ENCODE data around the gene CARD6.
"Not testable (repeated sequence)": the region's sequence is repeated elsewhere in the genome, so short reads cannot be mapped to it uniquely, and the experiment has no call there.

The CARD6 gene

GRCh38 chr5:40841068-40841805, at the start of gene CARD6:
Gene CARD6, plus strand, starts transcription at chr5:40841367. Its CDS starts 16 bp downstream, at chr5:40841383.
- Histone ChIP-seq H3K4me3 (ENCODE audit: low read depth, low read length) (no peak within 1 kb of the TSS), H3K9me3 (ENCODE audit: severe bottlenecking) (no peaks in the 10 kb centered on the region), H3K36me3 (no peaks in the 10 kb centered on the region), H3K27me3 (ENCODE audit: insufficient read depth, low read depth, severe bottlenecking) (no peaks in the 10 kb centered on the region), H3K27ac (no peak within 1 kb of the TSS)
- no peak for TF ChIP-seq CTCF (IDR thresholded peaks at IDR 0.05; ENCODE audit: low read depth, low read length)
- DNase-seq = no peak

- no peaks in the 10 kb centered on the region for H3K27me3 ChIP-seq (ENCODE audit: insufficient read depth, low read depth, severe bottlenecking)
- peaks cover 6% of the 10 kb centered on the region for H3K9me3 ChIP-seq (ENCODE audit: severe bottlenecking)
- TF ChIP-seq CTCF (IDR thresholded peaks at IDR 0.05; ENCODE audit: low read depth, low read length) = no peak
- H3K4me3 ChIP-seq (ENCODE audit: low read depth, low read length) = no peak overlapping the region
- no peak overlapping the region for H3K27ac ChIP-seq
- DNase-seq = no peak
- H3K36me3 ChIP-seq = peaks cover 39% of the 10 kb centered on the region
These were observed 49.4 kb upstream of the CARD6 start for GRCh38 chr5:40791715-40792139.

DNA sequence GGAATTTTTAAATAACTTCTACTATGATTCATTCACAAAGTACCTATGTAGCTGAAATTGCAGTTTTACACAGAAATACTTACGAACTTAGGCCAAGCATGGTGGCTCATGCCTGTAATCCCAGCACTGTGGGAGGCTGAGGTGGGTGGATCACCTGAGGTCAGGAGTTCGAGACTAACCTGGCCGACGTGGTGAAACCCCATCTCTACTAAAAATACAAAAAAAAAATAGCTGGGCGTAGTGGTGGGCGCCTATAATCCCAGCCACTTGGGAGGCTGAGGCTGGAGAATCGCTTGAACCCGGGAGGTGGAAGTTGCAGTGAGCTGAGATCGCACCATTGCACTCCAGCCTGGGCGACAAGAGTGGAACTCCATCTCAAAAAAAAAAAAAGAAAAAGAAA, 48.5 kb upstream of the CARD6 start:
- not testable (repeated sequence) for H3K4me3 ChIP-seq (ENCODE audit: low read depth, low read length); DNase-seq; H3K9me3 ChIP-seq (ENCODE audit: severe bottlenecking); H3K27ac ChIP-seq; H3K27me3 ChIP-seq (ENCODE audit: insufficient read depth, low read depth, severe bottlenecking)
- H3K36me3 ChIP-seq = peaks cover 36% of the 10 kb centered on the region

GRCh38 chr5:40794340-40794739, 46.8 kb upstream of the CARD6 start:
- peaks cover 21% of the 10 kb centered on the region for H3K36me3 ChIP-seq
- H3K9me3 ChIP-seq (ENCODE audit: severe bottlenecking); DNase-seq; H3K4me3 ChIP-seq (ENCODE audit: low read depth, low read length); H3K27ac ChIP-seq; H3K27me3 ChIP-seq (ENCODE audit: insufficient read depth, low read depth, severe bottlenecking): not testable (repeated sequence)

GRCh38 chr5:40794877-40795276, 46.3 kb upstream of the CARD6 start:
- H3K36me3 ChIP-seq = peaks cover 20% of the 10 kb centered on the region
- H3K27ac ChIP-seq; DNase-seq; H3K27me3 ChIP-seq (ENCODE audit: insufficient read depth, low read depth, severe bottlenecking); H3K9me3 ChIP-seq (ENCODE audit: severe bottlenecking); H3K4me3 ChIP-seq (ENCODE audit: low read depth, low read length): not testable (repeated sequence)

- Histone ChIP-seq H3K27ac (no peak overlapping the region), H3K9me3 (ENCODE audit: severe bottlenecking) (no peaks in the 10 kb centered on the region), H3K27me3 (ENCODE audit: insufficient read depth, low read depth, severe bottlenecking) (no peaks in the 10 kb centered on the region), H3K36me3 (peaks cover 20% of the 10 kb centered on the region), H3K4me3 (ENCODE audit: low read depth, low read length) (no peak overlapping the region; the same call in 1 of the 2 replicates)
- no peak for TF ChIP-seq CTCF (IDR thresholded peaks at IDR 0.05; ENCODE audit: low read depth, low read length)
- DNase-seq = no peak
These were observed 44.7 kb upstream of the CARD6 start for GRCh38 chr5:40796487-40796889.

DNA sequence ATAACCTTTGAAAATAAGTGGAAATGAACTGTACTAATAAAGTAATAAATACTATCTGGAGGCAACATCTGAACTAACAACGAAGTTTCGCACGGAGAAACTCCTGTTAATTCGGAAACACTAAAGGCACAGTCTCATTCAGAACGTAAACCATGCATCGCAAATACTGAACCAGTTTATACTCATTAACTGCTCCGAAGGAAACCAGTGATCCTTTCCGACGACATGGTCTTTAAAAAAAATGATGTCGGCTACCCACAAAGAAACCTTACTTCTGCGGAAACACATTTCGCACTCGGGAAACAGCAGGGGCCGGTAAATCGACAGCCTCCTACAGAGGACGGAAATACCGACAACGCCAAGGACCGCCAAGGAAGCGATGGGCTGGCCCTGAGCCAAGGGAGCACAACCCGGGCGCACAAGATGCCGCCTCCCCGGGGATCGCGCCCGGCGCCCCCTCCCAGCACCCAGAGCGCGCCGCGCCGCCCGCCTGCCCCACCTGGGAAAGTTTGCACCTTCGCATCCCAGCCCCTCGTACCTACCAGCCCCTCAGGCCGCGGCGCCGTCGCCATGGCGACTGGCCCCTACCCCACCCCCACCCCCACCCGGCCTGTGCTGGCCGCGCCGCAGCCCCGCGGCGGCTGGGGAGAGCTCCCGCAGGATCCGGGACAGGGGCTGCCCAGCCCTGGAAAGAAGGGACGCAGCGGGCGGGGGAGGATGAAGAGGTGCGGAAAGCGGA, 43.7 kb upstream of the CARD6 start:
- peak; percentile 66 for DNase-seq
- no peak for TF ChIP-seq CTCF (IDR thresholded peaks at IDR 0.05; ENCODE audit: low read depth, low read length)
- no peaks in the 10 kb centered on the region for H3K27me3 ChIP-seq (ENCODE audit: insufficient read depth, low read depth, severe bottlenecking)
- peak overlapping the region; percentile 95 for H3K27ac ChIP-seq
- no peaks in the 10 kb centered on the region for H3K9me3 ChIP-seq (ENCODE audit: severe bottlenecking)
- H3K36me3 ChIP-seq = peaks cover 20% of the 10 kb centered on the region
- peak overlapping the region; percentile 91 for H3K4me3 ChIP-seq (ENCODE audit: low read depth, low read length)
